ENCODE data around the gene TRIM37.
A peak's percentile ranks its signal among the peaks of the same experiment; 100 is the strongest.
"Not testable (repeated sequence)": the region's sequence is repeated elsewhere in the genome, so short reads cannot be mapped to it uniquely, and the experiment has no call there.

The TRIM37 gene

DNA sequence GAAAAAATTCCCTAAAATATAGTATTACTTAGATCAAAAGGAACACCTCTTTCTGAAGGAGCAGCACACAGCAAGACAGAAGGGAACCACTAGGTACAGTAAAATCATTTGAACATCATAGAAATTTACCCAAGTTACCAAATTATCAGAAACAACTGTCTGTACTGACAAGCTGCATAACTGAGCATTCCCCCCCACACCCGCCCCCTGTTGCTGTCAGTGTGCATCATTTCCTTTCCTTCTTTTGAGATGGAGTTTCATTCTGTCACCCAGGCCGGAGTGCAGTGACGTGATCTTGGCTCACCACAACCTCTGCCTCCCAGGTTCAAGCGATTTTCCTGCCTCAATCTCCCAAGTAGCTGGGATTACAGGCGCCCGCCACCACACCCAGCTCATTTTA, 120.7 kb downstream of the TRIM37 start:
- DNase-seq = peak; percentile 60 to 67 (median 61)

DNA sequence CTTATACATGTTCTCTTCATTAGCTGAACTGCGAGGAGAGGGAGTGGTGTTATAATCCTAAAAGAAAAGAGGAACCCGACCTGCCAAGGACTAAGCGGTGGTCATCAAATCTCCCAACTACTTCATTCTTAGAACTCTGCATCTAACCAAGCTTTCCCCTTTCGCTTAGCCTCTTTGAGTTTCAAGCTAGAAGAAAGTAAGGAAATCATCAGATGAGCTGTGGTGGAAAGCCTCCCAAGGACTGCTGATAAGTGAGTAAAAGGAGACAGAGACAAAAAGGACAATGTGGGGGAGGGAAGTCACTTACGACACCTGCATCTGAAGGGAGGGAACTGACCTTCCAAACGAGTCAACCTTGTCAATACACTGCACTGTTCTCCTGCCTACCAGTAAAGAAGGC, 121.3 kb downstream of the TRIM37 start:
- peak; percentile 29 to 59 (median 40) for DNase-seq

DNA sequence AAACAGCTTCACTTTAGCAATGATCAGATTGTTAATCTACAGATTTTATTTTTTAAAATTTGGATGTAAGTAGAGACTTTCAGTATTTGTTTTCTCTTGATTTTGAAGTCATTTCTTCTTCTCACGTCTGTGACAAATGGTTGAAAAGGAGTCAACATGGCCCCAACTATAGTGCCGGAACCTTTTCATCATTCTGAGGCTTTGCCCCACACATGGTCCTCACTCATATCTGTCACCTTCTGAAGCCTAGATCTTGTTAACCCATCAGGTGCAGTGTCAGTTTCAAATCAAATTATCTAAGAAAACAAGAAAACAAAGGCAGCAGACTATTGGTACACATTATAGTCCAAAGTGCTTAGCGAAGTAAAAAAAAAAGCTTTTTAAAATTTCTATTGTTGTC, 124.1 kb downstream of the TRIM37 start:
- DNase-seq = no peak

DNA sequence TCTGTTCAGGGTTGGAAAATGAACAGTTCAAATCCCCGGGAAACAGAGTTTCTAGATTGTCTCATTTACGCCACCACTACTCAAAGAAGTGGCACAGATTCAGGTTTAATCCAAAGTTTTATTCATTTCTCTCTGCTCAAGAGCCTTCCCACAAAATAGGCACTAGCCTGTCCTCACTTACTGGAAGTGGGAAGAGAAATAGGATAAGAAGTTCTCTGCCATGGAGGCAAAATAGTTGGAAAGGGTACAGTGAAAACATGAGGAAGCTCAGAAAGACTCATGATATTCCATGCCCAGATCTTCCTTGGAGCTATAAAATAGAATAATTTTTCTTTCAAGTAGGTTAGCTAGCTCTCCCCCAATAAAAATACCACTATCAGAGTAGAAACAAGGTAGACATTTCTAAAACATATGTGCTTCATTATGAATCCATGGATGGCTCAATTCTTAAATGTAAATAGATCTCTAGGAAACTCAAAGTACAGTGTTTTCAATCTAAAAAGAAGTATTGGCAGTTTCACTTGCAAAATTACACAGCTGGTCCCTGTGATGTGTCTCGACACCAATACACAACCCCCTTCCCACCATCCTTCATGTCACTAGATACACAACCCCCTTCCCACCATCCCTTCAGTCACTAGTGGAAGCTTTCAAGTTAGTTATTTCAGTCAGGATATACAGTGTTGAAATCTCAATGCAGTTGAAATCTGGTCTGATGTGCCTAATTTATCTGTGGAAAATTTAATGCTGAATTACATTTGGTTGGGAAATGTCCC, 125.8 kb downstream of the TRIM37 start:
- DNase-seq = no peak

DNA sequence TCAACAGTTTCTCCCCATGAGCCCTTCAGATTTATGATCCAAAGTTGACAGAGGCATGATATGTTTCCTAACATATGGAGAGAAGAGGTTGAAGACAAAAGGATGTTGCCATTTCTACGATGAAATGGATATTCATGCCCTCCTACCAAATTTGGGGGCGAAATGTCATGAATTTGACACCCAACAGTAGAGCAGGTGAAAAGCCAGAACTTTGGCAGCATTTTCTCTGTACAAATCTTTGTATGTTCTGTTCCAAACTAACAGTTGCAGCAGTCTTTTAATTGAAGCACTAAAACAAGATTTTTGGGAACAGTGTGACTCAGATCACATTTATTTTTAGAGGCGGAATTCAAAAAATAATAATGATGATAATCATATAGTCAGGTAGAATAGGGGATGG, 130.1 kb downstream of the TRIM37 start:
- no peak for DNase-seq

DNA sequence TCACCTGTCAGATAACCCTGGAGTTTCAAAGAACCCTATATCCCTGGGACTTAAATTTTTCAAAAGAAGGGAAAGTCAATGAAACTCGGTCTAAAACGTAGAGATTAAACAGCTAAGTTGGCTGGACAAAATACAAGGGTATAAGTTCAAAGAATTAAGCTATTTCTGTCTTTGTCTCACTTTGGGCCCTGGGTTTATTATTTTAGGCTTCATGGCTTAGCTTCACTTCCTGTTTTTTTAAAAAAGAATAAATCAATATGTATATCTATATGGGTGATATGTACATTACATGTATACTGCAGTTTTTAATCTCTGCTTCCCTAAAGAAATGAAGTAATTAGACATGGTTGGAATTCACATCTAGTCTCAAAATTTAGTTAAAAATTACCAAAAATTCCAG, 132.3 kb downstream of the TRIM37 start:
- DNase-seq = no peak

DNA sequence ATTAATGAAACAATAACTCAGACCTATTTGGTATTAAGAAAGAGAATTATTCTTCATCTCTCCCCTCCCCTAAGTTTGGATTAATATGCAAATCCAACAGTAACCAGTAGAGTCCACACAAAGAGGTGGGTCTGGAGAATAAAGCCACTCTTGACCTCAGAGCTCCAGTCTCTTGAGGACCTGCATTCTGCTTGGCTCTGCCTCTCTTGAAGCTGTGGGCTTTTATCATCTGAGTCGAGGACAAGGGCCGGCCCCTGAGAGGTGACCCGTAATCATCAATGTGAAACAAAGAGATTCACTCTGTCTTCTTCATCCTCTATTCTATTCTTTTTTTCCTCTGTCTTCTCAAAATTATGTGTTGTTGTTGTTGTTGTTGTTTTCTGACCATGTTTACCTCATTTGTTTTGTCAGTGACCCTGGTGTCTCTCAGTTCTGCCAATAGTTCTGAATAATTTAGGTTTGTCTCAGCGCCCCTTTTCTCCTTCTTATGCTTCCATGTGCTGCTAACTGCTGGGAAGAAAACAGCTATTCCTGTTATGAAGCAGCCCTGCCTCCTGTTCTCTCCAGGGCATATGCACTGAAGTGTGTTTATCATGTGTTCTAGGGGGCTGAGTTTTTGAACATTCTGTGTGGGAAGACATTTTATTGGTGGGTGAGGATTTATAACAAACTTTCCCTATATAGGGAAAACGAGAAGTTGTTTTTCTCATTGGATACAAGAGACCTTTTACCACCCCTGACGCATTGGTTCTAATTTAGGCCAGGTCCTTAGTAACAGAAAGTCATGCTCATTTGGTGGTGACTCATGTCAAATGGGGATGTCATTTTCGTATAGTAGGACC, 135.8 kb downstream of the TRIM37 start:
- peak; percentile 86 to 92 (median 92) for DNase-seq

DNA sequence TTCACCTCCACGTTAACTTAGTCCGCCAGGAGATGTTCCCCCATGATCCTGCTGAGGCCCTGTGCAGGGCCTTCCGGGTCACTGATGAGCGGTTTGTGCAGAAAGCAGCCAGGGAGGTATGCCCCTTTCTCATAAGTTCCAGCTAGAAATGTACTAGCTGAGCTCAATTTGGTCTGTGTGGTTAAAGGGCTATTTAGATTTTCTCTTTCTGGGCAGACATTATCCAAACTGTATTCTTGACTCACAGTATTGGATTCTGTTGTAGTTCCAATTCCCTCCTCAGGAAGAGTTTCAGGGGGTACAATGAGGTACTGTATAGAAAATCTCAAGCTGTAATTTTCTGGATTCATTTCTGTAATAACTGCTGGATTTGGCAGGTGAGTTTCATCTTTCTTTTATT, 137.1 kb downstream of the TRIM37 start:
- DNase-seq = no peak

DNA sequence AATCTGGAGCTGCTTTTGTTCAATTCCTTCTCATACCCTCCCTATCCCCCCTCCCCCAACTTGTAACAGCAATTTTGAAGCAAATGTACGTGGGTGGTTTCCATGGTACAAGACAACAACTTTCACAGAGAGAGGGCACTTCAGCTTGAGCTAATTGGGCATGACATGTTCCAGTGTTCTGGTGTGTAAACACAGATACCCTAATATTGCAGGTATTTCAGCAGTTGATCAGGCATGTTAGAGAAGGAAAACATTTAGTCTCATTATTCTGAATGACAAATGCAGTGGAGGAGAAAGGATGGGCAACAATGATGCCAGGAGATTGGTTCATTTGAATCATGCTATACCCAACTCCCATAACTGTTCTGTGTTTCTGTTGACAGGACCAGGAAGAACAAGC, 137.5 kb downstream of the TRIM37 start:
- DNase-seq = no peak

DNA sequence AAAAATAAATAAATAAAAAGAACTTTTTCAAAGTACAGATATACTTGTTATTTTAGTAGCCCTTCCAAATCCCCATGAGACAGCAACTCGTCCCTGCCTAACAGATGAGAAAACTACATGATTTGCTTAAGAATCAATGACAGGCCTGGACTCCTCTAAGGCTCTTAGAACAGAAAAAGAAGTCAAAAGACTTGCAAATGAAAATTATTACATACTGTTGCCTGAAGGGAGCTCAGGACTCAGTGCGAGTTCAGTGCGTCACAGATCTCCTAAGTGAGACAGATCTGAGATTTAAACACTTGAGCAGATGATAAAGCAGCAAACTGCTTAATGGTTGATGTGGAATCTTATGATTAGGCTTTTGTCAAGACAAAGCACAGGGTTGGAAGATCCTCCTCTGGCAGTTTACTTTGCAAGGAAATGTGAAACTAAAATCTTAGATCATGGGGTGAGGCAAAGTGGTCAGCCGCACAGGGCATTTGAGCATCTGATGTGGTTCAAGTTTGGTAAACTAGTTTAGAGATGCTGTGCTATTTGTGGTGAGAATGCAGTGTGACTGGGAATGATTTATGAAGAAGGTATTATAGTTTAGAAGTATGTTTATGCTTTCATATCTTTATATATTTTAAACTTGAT, 138.1 kb downstream of the TRIM37 start:
- DNase-seq = no peak

DNA sequence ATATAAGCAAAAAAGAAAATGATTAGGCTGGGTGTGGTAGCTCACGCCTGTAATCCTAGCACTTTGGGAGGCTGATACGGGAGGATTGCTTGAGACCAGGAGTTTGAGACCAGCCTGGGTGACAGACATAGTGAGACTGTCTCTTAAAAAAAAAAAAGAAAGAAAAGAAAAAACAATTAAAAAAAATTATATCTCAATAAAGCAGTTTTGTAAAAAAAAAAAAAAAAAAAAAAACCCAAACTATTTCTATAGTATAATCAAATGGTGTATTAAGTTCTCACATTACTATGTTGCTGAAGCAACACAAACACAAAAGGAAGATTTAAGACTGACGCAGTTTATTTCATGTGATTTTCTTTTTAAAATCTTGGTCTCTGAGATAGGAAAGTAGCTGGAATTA, 140.5 kb downstream of the TRIM37 start:
- DNase-seq = no peak

DNA sequence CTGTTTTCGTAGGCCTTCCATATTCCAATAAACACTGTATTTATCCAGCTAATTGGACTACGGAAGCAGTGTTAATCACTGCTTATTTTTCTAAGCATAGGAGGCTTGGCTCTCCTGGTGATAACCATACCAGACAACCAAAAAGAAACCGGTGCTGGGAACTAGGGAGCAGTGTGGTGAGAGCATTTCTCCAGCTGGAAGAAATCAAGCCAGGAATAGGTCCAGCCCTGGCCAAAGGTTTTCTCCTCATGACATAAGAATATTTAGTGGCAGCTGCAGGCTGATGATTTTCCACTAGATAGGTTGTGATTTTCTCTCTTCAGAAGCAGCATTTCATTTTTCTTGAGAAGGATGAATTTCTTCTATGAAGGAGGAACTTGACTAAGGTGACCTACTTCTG, 141.5 kb downstream of the TRIM37 start:
- DNase-seq = no peak

DNA sequence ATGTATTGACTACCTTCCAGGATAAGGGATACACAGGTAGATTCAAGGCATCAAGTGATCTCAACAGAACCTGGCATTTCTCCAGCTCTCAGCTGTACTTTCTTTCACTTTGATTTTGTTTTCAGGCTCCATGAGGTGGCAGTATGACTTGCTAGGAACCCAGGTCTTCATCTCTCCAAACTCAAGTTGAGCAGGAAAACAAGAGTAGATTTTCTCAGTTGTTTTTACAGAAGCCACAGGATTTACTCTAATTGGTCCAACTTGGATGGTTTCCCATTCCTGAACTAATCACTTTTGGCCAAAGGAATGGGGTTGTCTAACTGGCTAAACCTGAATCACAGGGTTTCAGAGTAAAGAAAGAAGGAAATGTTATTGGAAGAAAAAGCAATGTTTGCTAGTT, 146.6 kb downstream of the TRIM37 start:
- peak in 1 of 3 donors; percentile 38 for DNase-seq

DNA sequence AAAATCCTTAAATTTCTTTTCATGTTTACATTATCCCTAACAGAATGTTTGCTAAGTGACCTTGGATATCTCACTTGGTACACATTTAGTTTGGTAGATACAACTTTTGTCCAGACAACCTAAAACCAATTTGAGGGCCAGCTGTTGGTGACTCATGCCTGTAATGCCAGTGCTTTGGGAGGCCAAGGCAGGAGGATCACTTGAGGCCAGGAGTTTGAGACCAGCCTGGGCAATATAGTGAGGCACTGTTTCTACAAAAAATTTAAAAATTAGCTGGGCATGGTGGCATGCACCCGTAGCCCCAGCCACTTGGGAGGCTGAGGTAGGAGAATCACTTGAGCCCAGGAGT, 149.0 kb downstream of the TRIM37 start:
- not testable (repeated sequence) for DNase-seq

DNA sequence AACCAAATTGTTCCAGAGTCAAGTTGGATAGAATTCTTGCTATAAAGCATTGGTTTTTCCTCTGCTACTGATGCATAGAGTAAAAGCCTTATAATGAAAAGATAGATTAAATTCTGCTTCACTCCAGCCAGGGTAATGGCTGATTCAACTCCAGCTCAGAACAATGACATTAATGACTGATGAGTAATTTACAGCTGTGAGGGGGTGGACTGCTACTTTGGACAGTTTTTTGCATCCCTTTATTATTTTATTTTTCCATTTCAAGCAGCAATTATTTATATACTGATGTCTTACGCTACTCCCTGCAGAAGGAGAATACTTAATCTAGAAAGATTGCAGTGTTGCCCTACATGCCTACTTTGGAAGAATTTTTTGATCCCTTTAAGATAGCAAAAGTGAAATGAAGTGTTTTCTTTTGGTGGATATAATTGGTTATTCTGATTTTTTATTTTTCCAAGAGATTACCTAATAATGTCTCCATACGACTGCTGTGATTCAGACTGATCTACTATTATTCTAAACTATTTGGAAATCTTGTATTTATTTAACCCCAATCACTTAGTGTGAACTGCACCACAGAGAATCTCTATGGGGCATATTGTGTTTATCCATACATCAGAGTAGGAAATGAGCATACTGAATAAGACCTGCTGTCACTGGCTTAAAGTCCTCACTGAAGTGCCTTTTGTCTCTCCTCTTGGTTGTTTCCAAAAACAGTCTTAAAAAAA, 149.5 kb downstream of the TRIM37 start:
- DNase-seq = peak; percentile 31 to 53 (median 50)

DNA sequence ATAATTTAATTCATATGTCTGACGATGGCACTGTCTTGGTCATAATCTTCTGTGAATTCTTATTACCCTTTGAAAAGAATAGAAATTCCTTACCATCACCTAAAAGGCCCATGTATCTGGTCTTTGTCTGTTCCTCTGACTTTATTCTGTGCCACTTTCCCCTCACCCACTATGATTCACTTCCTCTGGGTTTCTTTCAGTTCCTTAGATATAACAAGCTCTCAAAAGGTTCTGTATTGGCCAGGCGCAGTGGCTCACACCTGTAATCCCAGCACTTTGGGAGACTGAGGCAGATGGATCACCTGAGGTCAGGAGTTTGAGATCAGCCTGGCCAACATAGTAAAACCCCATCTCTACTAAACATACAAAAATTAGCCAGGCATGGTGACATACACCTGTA, 152.3 kb downstream of the TRIM37 start:
- DNase-seq = peak; percentile 32 to 54 (median 45)

DNA sequence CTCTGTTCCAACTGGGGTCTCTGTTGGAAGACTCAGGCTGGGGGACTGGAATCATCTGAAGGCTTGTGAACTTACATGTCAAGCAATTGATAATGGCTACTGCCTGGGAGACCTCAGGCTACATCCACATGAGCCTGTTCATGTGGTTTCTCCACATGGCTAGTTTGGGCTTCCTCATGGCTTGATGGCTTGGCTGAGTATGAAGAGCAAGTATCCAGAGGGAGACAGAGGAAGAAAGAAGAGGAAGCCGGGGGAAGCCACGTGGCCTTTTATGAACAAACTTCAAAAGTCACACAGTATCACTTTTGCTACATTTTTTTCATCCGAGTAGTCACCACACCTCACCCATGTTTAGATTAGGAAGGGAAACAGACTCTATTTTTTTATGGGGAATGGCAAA, 158.9 kb downstream of the TRIM37 start:
- peak; percentile 74 to 78 (median 75) for DNase-seq

DNA sequence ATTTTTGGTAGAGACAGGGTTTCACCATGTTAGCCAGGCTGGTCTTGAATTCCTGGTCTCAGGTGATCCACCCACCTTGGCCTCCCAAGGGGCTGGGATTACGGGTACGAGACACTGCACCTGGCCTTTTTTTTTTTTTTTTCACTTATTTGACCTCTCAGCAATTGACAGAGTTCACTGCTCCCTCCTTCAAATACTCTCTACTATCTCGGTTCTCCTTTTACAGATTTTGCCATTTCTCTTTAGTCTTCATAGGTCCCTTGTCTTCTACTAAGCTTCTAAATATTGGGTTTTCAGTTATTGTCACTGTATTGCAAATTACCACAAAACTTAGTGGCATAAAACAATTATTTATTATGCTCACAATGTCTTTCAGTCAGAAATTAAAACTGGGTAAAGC, 159.3 kb downstream of the TRIM37 start:
- no peak for DNase-seq

DNA sequence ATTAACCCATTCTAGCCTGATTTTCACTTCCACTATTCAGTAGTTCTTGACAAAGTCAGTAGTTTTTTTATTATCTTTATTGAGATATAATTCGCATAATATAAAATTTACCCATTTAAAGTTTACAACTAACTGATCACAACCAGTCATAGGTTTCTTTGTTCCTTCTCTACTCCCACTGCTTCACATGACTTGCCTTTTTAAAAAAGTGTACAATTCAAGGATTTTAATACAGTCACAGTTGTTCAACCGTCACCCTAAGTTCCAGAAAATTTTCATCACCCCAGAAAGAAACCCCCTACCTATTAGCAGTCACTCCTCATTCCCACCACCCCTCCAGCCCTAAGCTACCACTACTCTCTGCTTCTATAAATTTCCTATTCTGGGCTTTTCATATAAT, 162.5 kb downstream of the TRIM37 start:
- peak; percentile 36 to 64 (median 63) for DNase-seq

DNA sequence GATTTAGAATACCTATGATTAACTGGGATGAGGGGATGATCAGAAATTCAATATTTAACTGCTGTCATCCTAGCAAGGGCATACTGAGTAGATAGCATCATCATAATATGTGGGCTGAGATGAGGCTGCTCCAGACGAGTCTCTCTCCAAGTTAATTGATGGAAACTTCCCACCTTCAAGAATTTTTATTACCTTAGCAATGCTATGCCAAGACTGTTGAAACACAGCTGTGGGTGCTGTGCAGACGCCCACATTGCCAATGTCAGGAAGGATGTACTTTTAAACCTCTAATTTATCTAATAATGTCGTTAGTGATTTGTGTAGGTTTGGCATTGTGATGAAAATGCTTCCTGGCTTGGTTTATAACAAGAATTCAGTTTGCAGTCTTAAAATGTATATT, 170.4 kb downstream of the TRIM37 start:
- DNase-seq = no peak

DNA sequence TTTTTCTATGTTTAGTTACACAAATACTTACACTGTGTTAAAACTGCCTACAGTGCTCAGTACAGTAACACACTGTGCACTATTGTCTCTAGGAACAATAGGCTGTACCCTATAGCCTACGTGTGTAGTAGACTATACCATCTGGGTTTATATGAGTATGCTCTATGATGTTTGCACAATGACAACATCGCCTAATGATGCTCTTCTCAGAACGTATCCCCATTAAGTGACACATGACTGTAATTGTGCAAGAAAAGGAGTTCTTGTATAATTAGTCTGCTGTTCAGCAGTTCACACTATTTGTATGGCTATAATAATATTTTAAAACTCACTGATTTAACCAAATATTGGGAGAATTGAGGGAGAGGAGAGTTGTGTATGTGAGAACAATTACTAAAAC, 173.7 kb downstream of the TRIM37 start:
- no peak for DNase-seq
